DND-41 (cell line): ENCODE results near the gene TRIB2.

Source experiments
- ATAC-seq: fragments of 200-7000 bp; cut with Tn5 transposase; 3 replicates; pipeline ENCODE4 v1.9.1; 2021; ENCODE audit warnings: low read depth; ENCODE audit not compliant: insufficient read depth
- DNase-seq: peaks from one replicate; pipeline ENCODE4 v3.0.0-alpha.2; 2020
- H2AFZ ChIP-seq: 2 replicates; pipeline ENCODE4 v1.6.0; 2012; ENCODE audit warnings: low read depth, low read length
- H3K27ac ChIP-seq: 2 replicates; pipeline ENCODE4 v1.5.1; 2012; ENCODE audit warnings: low read length, inconsistent platforms
- H3K27me3 ChIP-seq: fragments of 200-600 bp; sonication (generic); 2 replicates; pipeline ENCODE4 v1.6.0; 2012; ENCODE audit warnings: low read length, mild to moderate bottlenecking, inconsistent platforms; ENCODE audit not compliant: insufficient read depth, poor library complexity
- H3K36me3 ChIP-seq: 2 replicates; pipeline ENCODE4 v1.5.1; 2012; ENCODE audit warnings: low read length, inconsistent platforms; ENCODE audit not compliant: insufficient read depth
- H3K4me1 ChIP-seq: 2 replicates; pipeline ENCODE4 v1.5.1; 2012; ENCODE audit warnings: mild to moderate bottlenecking, low read length; ENCODE audit not compliant: insufficient read depth
- H3K4me2 ChIP-seq: 2 replicates; pipeline ENCODE4 v1.6.0; 2012; ENCODE audit warnings: mild to moderate bottlenecking, moderate library complexity, low read length, inconsistent platforms; ENCODE audit not compliant: insufficient read depth
- H3K4me3 ChIP-seq, 2 experiments: fragments of 200-600 bp in 1 of 2; shearing (Covaris generic) in 1 of 2; 2 replicates each; pipeline ENCODE4 v1.5.1; 2012 to 2016; ENCODE audit warnings: inconsistent platforms in 2 of 2, low read length in 2 of 2, mild to moderate bottlenecking in 2 of 2, low read depth in 1 of 2, moderate library complexity in 1 of 2
- H3K79me2 ChIP-seq: 2 replicates; pipeline ENCODE4 v1.6.0; 2012; ENCODE audit warnings: low read length, inconsistent platforms; ENCODE audit not compliant: insufficient read depth
- H3K9ac ChIP-seq: 2 replicates; pipeline ENCODE4 v1.6.0; 2012; ENCODE audit warnings: low read depth, mild to moderate bottlenecking, inconsistent platforms, low read length, moderate library complexity
- H3K9me3 ChIP-seq: 2 replicates; pipeline ENCODE4 v1.5.1; 2012; ENCODE audit warnings: low read length, moderate library complexity, mild to moderate bottlenecking, inconsistent platforms; ENCODE audit not compliant: insufficient read depth, severe bottlenecking
- H4K20me1 ChIP-seq: 2 replicates; pipeline ENCODE4 v1.6.0; 2012; ENCODE audit warnings: low read length; ENCODE audit not compliant: insufficient read depth
- CTCF ChIP-seq: IDR thresholded peaks from 2 replicates; pipeline ENCODE4 v1.5.1; 2012; ENCODE audit warnings: borderline replicate concordance, low read length, moderate library complexity, mild to moderate bottlenecking; ENCODE audit not compliant: poor library complexity, severe bottlenecking; ENCODE audit errors: extremely low read depth
- EZH2 ChIP-seq: IDR thresholded peaks from 3 replicates; pipeline ENCODE4 v1.6.1; 2012; ENCODE audit warnings: borderline replicate concordance, low read depth, mild to moderate bottlenecking, moderate library complexity, low read length, inconsistent platforms; ENCODE audit not compliant: severe bottlenecking

TRIB2 gene

GRCh38 chr2:12700989-12701388, 15.7 kb upstream of the TRIB2 start:
- no peak overlapping the region for H3K9ac ChIP-seq
- no peaks in the 10 kb centered on the region for H3K36me3 ChIP-seq
- H3K4me2 ChIP-seq, result no peak overlapping the region
- H4K20me1 ChIP-seq, result no peaks in the 10 kb centered on the region
- H3K4me1 ChIP-seq, result no peaks in the 10 kb centered on the region
- no peaks in the 10 kb centered on the region for H3K9me3 ChIP-seq
- no peak overlapping the region for H3K4me3 ChIP-seq
- no peak for TF ChIP-seq CTCF
- no peak for TF ChIP-seq EZH2
- H3K79me2 ChIP-seq, result no peaks in the 10 kb centered on the region
- ATAC-seq, result no peak
- no peak overlapping the region for H2AFZ ChIP-seq
- no peaks in the 10 kb centered on the region for H3K27me3 ChIP-seq
- DNase-seq, result no peak
- H3K27ac ChIP-seq, result no peak overlapping the region

DNA sequence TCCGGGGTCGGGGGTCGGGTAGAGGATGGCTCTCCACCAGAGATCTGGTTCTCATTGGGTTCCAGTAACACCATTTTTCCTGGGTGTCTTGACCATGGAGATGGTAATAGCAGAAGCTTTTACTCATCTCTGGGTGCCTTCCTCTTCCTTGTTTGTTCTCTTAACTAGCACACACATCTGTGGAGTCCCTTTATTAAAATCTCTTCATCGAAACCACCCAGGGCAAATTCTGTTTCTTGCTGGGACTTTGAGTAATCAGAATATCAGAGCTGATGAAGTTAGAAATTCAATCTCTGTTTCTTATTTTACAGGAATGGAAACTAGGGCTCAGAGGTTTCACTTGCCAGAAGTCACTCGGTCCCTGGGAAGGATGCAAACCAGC, 15.0 kb upstream of the TRIB2 start:
- ATAC-seq (no peak), DNase-seq (no peak)
- no peaks in the 10 kb centered on the region for H3K79me2 ChIP-seq
- H3K4me2 ChIP-seq, result no peak overlapping the region
- TF ChIP-seq EZH2, result no peak
- TF ChIP-seq CTCF, result no peak
- no peaks in the 10 kb centered on the region for H3K27me3 ChIP-seq
- H3K4me1 ChIP-seq, result no peaks in the 10 kb centered on the region
- H2AFZ ChIP-seq, result no peak overlapping the region; the same call in 1 of the 2 replicates
- no peaks in the 10 kb centered on the region for H3K9me3 ChIP-seq
- no peak overlapping the region for H3K27ac ChIP-seq
- H4K20me1 ChIP-seq, result no peaks in the 10 kb centered on the region
- H3K9ac ChIP-seq, result no peak overlapping the region
- no peak overlapping the region for H3K4me3 ChIP-seq
- H3K36me3 ChIP-seq, result no peaks in the 10 kb centered on the region

DNA sequence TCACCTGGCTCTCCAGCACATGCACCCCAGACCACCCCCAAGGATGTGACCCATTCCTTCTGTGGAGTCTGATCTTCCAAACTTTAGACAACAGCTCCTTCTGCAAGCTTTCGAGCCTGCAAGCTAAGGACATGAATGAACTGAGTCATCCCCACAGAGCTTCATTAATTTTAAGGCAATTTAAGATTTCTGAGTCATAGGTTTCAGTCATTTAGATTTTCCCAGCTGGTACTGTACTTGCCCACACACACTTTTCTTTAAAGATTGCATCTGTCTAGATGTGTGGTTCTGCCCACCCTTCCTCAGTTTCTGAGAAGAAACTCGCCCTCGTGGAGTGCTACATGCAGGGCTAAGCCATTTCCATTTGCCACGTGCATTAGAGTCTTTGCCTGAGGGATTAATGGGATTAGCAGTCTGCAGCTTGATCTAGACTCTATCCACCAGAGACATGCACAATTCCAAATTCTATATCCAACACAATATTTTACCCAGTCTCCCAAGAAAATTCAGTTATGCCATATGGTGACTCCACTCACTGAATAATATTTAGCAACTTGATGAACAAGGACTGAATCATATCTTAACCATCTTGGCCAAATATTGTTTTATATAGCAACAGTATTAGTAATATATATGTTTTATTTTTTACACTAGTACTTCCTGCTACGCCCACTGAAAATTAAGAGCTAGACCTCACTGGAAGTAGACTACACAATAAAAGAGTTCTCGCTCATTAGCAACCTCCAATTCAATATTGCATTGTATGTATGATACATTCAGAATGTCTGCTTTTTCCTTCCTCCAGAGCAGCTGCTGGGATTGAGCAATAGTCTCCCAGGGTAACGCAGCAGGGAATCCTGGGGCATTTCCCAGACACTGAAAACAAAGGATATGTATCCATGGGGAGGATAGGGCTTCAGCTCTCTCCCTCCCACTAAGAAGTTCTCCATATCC, 14.3 kb upstream of the TRIB2 start:
- Histone ChIP-seq H3K9ac (no peak overlapping the region), H3K79me2 (no peaks in the 10 kb centered on the region), H3K4me2 (no peak overlapping the region), H4K20me1 (no peaks in the 10 kb centered on the region), H3K4me3 (no peak overlapping the region), H3K9me3 (no peaks in the 10 kb centered on the region), H3K27me3 (no peaks in the 10 kb centered on the region), H3K27ac (no peak overlapping the region), H2AFZ (no peak overlapping the region), H3K4me1 (no peaks in the 10 kb centered on the region), H3K36me3 (no peaks in the 10 kb centered on the region)
- TF ChIP-seq EZH2 (no peak), CTCF (no peak)
- DNase-seq (no peak), ATAC-seq (peak; percentile 79)
